ENCODE data around the gene FETUB.
"Not testable (repeated sequence)": the region's sequence is repeated elsewhere in the genome, so short reads cannot be mapped to it uniquely, and the experiment has no call there.

The FETUB gene

DNA sequence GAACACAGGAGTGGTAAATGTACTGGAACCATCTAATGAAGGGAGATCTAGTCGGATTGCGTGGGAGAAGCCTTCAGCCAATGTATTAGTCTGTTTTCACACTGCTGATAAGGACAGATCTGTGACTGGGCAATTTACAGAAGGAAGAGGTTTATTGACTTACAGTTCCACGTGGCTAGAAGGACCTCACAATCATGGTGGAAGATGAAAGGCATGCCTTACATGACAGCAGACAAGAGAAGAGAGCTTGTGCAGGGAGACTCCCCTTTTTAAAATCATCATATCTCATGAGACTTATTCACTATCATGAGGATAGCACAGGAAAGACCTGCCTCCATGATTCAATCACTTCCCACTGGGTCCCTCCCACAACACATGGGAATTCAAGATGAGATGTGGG is 42.6 kb downstream of the FETUB start:
- DNase-seq = no peak

DNA sequence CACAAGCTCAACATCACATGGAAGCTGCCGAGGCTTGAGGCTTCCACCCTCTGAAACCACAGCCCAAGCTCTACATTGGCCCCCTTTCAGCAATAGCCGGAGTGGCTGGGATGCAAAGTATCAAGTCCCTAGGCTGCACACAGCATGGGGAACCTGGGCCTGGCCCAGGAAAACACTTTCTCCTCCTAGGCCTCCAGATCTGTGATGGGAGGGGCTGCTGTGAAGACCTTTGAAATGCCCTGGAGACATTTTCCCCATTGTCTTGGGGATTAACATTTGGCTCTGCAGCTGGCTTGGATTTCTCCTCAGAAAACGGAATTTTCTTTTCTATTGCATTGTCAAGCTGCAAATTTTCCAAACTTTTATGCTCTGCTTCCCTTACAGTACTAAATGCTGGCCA is 43.8 kb downstream of the FETUB start:
- no peak for DNase-seq

DNA sequence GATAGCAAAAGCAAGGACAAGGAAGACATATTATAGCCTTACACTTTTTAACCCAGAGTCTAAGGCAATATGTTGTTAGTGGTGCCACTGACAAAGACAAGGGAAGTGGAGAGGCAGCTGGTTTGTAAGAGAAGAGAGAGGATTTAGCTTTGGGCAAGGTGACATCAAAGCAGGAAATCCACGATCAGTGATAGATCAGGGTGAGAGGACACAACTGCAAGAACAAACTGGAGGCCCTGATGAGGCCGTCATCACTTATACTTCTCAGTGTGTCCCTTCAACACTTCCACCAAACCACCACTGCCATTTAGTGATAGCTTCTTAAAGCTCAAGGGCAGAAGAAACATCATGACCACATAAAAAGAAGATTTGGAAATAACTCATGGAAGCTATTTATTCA is 46.3 kb downstream of the FETUB start:
- DNase-seq = not testable (repeated sequence)

DNA sequence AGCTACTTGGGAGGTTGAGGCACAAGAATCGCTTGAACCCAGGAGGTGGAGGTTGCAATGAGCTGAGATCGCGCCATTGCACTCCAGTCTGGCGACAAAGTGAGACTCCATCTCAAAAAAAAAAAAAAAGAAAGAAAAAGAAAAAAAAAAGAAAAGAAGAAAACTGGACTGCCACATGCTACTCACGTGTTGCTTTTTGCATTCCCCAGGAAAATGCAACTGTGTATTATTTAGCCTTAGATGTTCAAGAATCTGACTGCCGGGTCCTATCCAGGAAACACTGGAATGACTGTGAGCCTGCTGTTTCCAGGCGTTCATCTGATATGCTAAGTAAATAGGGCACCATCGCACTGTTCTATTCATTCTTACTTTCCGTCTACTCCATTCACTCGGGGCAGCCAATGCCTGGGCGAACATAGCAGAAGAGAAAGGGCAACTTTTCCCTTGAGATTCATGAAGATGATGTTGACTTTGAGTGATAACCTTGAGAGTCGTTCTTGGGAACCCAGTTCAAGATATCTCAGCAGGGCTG is 47.0 kb downstream of the FETUB start:
- no peak for DNase-seq

DNA sequence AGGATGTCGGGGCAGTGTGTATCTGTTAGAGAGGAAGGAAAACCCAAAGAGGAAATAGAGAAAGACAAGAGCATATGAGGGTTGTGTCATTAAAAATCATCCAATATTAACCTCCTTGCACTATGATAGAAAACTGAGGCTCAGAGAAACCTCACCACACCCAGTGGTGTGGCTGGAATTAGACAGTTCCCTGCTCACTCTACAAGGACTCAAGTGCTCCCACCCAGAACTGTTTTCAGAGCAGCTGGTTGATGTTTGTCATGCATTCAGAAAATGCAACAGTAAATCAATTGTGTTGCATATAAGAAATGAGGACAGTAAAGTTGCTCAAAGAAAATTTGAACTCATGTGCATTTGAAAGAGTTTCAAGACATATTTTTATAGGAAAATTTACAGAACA is 50.1 kb downstream of the FETUB start:
- not testable (repeated sequence) for DNase-seq

DNA sequence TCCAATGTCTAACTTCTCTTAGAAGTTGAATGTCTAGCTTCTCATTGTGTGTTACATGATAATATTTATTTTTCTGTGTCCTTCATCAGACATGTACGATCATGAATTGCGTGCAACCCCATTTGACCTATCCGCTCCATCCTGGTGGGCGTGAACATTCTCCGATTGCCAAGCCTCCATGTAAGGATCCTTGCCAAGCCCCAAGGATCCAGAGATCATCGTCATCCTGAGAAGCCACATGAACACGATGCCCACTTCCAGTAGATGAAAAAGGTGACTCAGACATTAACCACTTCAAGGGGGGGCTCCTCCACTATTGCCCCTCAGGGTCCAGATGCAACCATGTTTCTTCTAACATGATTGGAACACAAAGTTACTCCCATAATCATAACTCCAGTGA is 51.5 kb downstream of the FETUB start:
- DNase-seq = no peak

DNA sequence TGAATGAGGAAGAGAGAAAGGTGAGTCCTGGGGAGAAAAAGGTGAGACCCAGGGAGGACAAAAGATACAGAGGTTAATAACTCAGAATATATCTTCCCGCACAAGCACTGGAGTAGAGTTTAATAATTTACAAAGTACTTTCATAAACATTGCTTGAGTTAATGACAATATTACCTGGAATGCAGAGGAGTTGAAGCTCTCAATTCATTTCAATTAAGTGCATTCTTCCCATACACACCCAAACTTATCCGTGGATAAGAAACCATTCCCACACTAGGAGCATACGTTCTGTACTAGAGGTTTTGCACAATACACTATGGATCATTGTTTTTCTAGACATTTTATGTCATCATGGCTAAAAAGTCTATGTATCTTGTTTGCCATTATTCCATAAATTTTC is 53.6 kb downstream of the FETUB start:
- DNase-seq = no peak

DNA sequence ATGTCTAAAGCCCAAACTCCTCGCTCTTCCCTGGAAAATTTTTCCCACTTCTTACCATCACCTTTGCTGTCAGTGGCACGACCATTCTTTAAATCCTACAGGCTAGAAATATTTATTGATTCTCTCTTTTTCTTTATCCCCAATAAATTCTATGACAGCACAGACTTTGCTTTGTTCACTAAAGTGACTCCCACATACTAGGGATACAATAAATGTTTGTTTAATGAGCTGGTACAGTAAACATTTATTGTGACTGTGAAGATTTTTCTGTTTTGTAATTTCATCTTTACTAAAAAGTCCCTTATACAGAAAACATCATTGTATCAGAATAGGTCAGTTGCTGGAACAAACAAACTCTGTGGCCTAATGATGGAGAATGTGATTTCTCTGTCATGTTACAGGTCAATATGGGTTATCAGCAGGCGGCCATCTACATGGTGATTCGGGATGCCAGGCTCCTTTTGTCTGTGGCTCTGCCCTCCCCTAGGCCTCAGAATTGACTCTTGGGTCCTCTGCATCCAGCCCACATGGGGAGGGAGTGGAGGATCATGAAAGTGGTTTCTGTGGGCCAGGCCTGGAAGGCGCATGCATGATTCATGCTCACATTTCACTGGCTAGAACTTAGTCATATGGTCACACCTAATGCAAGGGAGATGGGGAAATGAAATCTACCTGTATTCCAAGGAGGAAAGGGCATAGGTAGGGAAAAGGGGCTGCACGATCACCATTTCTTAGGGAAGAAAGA is 54.3 kb downstream of the FETUB start:
- DNase-seq = no peak

DNA sequence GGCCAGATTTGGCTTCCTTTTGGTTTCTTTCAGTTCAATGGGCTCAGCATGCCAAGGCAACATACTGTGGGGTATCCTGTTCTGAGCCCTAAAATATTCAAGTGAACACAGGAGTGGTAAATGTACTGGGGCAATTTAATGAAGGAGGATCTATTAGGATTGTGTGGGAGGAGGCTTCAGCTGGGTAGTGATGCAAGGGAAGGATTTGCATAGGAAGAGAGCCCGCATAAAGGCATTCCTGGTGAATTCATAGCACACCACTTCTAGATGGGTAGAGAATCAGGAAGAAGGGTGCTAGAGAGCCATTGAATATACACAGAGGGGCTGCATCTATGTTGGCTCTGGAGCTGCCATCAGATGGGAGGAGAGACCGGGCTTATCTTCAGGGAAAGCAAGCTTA is 56.3 kb downstream of the FETUB start:
- DNase-seq = no peak

DNA sequence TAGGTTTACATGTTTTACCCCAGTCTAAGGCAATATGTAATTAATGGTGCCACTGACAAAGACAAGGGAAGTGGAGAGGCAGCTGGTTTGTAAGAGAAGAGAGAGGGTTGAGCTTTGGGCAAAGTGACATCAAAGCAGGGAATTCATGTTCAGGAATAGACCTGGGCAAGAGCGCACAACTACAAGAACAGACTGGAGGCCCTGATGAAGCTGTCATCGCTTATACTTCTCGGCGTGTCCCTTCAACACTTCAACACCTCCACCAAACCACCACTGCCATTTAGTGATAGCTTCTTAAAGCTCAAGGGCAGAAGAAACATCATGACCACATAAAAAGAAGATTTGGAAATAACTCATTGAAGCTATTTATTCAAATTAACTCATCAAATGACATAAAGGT is 57.3 kb downstream of the FETUB start:
- DNase-seq = no peak

DNA sequence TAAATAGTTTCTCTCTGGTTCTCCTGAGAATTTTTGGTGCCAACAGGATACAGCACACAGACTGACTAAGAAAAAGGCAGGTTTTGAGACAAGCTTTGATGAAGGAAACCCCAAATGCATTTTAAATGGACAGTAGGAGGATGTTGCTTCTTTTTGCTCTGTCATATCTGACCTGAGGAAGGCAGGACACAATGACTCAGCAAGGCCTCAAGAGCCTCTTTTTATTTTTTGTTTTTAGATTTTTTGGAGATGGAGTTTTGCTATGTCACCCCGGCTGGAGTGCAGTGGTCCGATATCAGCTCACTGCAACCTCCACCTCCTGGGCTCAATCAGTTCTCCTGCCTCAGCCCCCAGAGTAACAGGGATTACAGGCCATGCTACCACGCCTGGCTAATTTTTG is 60.1 kb downstream of the FETUB start:
- DNase-seq = no peak

DNA sequence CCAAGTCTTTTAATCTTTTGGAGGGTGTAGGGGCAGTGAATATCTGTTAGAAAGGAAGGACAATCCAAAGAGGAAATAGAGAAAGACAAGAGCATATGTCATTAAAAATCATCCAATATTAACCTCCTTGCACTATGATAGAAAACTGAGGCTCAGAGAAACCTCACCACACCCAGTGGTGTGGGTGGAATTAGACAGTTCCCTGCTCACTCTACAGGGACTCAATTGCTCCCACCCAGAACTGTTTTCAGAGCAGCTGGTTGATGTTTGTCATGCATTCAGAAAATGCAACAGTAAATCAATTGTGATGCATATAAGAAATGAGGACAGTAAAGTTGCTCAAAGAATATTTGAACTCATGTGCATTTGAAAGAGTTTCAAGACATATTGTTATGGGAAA is 62.3 kb downstream of the FETUB start:
- DNase-seq = not testable (repeated sequence)
